NCI-H446 treated with DMSO at 0.1 percent for 48 hours (cell line): ENCODE data around the gene ADAM23.

Experiments
- DNase-seq: peaks from one replicate; lab custom pipeline; 2025; lab: John Stamatoyannopoulos, UW

ADAM23 gene

DNA sequence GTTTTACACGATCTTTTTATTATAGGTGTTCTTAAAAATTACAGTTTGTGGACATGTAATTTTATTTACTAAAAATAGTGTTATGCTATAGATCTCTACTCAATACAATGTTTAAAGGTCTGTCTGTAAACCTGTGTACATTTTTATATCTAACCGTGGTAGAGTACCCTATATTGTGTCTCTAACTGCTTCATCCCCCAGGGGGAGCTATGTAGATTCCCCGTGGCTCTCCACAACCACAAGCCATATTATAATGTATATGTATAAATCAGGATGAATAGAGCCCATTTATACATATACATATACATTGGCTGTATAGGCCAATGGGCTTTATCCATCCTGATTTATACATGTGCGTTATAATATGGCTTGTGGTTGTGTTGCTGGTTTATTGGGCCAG lies 59.4 kb downstream of the ADAM23 start:
- no peak for DNase-seq

GRCh38 chr2:206511283-206511682 lies 68.0 kb downstream of the ADAM23 start:
- DNase-seq = no peak

- no peak for DNase-seq
These were observed 69.7 kb downstream of the ADAM23 start for GRCh38 chr2:206512999-206513398.

- DNase-seq = no peak
These were observed 72.2 kb downstream of the ADAM23 start for GRCh38 chr2:206515580-206515979.

DNA sequence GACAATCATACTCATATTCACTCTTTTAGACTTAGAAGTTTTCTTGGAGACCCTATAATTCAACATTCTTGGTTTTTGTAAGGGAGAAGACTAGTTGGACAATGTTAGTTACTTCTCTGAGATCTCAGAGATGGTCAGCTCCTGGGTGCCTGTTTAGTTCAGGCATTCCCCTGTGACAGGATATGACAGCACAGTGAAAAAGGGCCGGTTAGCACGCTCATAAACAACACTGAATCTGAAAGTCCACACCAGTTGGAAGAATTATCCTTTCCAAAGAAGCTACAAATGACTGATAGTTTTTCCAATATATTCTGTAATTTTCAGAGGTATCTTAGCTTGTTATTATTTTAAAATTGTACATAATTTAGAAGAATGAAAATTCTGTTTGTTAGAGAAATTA lies 75.7 kb downstream of the ADAM23 start:
- DNase-seq = no peak

DNA sequence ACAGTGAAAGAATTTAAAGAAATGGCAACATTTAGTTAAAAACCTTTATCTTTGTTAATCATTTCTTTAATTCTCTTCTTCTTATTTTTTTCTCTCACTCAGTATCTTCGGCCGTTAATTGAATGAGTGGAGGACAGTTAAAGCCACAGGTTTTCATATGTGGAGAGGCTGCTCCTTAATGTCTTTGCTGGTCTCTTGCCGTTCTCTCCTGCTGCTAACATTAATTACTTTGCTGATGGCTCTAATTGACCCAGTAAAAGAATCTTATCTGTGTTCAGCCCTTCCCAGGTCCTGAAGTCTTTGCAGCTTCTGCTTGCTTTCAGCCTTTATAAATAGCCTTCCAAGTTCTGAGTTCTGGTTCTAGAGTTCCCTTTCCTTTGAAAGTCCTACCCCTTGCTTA lies 77.1 kb downstream of the ADAM23 start:
- DNase-seq = no peak

DNA sequence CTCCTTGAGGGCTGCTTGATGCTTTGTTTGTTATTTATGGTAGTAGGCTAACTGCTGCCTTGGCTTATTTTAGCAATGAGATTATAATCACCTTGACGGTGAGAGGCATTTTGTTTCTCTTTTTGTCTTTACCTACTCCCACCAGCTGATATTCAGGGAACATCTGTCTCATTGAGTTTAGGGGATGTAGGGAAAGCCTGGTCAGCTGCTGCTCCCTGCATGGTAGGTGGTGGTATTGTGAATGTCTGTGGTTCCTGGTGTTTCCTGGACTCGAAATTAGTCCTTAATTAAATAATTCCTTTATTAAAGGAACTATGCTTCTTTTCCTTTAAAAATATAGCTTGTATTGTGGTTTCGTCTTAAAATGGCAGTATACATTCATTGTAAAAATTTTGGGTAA lies 77.8 kb downstream of the ADAM23 start:
- no peak for DNase-seq

GRCh38 chr2:206521612-206522011 lies 78.3 kb downstream of the ADAM23 start:
- no peak for DNase-seq

DNA sequence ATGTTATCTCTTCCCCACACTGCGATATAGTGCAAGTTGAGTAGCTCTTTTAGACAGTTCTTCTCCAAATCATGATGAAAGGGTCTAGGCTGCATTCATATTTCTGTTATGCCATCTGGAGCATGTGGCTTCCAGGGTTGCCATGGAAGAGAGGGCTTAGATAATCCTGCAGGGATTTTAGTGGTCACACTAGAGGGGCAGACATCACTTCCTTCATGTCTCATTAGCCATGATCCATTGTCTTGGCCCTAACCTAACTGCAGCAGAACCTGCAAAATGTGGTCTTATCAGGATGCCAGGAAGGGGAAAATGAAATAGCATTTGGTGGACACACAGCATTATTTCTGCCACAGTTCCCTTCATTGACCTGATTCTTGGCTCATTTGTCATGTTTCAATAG lies 83.1 kb downstream of the ADAM23 start:
- peak; percentile 41 for DNase-seq

DNA sequence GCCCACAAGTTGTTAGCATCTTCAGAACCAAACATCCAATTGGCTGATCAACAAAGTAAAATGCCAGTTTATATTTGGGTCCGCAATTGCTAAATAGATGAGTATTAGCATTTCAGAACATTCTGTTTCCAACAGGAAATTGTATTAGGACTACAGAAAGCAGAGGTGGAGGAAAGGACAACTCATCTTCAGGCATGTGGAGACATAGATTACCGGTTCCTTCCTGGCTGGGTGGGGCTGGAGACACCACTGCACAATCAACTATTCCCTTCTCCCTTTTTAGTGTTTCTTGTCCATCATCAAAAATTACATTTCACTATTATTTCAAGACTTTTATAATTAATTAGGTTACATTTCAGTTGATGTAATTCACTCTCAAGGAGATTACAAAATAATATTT lies 83.8 kb downstream of the ADAM23 start:
- no peak for DNase-seq

GRCh38 chr2:206530727-206531126 lies 87.4 kb downstream of the ADAM23 start:
- no peak for DNase-seq

DNA sequence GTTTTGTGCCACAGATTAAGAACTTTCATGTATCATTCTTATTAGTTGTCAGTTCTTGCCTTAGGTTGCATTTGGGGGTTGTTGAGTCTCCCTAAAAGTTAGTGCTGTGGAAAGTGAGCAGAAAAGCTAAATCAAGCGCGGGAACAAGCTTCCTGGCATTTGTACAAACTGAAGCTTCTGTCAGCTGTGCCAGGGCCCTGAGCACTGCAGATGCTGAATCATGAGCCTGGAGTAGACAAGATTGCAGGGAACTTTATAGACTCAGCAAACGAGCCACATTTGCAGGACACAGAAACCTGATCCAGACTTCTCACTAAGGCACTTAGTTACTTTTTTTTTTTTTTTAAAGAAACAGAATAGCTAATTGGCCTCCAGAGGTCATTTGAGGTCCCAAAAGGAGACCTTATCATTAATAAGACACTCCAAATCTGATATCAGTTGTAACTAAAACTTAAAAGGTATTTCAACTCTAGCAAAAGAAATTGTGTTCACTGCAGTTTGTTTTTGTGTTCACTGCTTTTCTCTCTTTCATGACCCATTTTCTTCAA lies 88.7 kb downstream of the ADAM23 start:
- DNase-seq = peak; percentile 7

- no peak for DNase-seq
These were observed 90.6 kb downstream of the ADAM23 start for GRCh38 chr2:206533977-206534376.

DNA sequence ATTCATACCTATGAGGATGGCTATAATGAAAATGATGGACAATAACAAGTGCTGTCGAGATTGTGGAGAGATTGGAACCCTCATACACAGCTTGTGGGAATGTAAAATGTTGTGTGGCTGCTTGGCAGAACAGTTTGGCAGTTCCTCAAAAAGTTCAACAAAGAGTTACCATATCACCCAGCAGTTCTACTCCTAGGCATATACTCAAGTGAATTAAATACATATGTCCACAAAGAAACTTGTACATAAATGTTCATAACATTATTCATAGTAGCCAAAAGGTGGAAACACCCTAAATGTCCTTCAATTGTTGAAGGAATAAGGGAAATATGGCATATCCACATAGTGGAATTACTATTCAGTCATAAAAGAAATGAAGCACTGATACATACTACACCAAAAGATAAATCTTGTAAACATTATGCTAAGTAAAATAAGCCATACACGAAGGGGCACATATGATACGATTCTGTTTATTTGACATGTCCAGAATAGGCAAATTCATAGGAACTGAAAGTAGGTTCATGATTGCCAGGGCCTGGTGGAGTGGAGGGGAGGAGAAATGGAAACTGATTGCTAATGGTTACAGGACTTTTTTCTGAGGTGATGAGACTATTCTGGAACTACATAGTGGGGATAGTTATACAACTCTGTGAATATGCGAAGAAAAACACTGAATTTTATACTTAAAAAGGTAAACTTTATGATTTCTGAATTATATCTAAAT lies 92.1 kb downstream of the ADAM23 start:
- DNase-seq = no peak

DNA sequence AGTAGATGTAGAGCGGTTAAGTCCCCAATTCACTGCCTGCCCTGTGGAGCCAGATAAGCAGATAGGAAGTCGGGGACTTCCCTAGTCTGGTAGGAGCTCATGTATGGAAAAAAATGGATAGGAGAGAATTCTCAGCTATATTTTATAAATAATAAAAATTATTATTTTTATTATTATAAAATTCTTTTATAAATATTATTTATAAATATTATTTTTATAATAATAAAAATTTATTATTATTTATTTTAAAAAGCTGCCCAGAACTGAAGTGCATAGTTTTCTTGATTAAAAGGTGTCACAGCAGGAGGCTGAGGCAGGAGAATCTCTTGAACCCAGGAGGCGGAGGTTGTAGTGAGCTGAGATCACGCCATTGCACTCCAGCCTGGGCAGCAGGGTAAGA lies 97.4 kb downstream of the ADAM23 start:
- DNase-seq = no peak

DNA sequence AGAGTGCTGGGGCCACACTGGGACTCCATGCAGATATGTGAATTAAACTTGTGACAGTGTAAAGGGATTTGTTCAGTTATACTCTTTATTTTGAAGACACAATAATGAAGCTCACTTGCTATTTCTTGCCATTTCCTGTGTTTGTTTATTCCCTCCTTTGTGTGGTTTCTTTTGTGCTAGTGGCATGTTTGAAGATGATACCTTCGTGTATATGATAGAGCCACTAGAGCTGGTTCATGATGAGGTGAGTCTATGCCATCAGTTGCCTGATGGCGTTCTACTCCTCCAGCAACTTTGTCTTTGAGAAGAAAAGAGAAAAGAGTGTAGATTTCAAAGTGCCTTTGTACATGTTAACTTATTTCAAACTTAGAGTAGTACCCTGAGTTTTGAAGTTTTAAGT lies 99.7 kb downstream of the ADAM23 start:
- DNase-seq = no peak

GRCh38 chr2:206548383-206548782 lies 105.1 kb downstream of the ADAM23 start:
- no peak for DNase-seq

DNA sequence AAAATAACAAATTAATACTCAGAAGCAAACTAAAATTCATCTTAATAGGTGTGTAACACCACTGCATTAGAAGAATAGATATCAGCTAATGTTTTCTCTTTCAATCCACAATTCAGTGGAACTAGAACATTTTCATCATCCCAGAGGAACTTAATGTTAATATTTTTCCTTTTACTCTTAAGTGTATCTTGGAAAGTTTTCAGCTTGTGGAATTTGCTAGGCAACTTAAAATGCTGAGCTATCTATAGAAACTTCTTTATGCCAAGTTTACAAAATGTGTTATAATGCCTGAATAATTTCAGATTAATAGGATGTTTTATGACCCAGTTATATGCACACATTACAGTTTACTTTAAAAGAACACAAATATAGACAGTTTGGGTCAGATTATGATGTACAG lies 112.4 kb downstream of the ADAM23 start:
- DNase-seq = no peak

GRCh38 chr2:206556357-206556949 lies 113.1 kb downstream of the ADAM23 start:
- DNase-seq = peak; percentile 2

- DNase-seq = no peak
These were observed 114.0 kb downstream of the ADAM23 start for GRCh38 chr2:206557321-206557720.

GRCh38 chr2:206558492-206558891 lies 115.2 kb downstream of the ADAM23 start:
- no peak for DNase-seq

- DNase-seq = no peak
These were observed 118.6 kb downstream of the ADAM23 start for GRCh38 chr2:206561962-206562361.

DNA sequence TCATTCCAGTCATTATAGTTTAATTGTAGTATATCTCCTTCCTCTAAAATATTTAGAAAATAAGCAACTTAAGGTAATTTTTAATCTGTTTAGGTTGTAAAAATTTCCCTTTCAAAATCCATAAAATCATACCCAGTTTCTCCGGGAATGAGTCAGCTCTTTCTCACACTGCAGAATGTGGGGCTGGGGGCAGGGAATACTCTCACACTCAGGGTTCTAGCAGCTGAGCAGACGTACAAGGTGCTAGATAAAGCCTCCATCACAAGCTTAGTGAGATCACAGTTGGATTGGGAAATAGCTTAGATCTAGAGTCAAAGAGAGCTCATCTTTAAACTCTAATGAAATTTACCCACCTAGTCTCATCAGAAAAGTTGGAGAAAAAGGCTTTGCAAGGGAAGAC lies 119.0 kb downstream of the ADAM23 start:
- DNase-seq = no peak

DNA sequence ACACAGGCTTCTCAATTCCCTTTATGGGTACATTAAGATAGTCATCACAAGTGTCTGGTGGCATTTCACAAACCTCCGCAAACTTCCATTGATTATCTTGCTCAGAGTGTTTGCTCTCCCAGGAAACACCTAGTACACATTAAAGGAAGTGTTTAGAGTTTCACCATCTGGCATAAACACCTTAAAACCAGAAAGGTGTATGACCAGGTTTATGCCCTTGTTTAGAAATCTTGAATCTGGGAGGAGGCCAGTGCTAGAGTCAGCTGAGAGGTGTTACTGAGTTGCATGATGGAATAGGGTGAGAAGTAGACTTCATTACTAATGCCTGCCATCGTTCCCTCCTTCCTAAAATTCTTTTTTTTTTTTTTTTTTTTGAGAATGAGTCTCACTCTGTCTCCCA lies 120.0 kb downstream of the ADAM23 start:
- no peak for DNase-seq
